AG09309 (cell line): ENCODE results near the gene FAM120A.

Source experiments
- DNase-seq: peaks from one replicate; pipeline ENCODE4 v3.0.0-alpha.2; 2010; ENCODE audit warnings: low read depth
- H3K4me3 ChIP-seq: 2 replicates; pipeline ENCODE4 v1.5.1; 2011; ENCODE audit warnings: mild to moderate bottlenecking, low read depth, low read length, moderate library complexity; ENCODE audit not compliant: control insufficient read depth
- CTCF ChIP-seq: IDR thresholded peaks from 2 replicates; pipeline ENCODE4 v1.5.1; 2011; ENCODE audit warnings: mild to moderate bottlenecking, low read depth, low read length, inconsistent platforms; ENCODE audit not compliant: insufficient read depth, control insufficient read depth; ENCODE audit errors: missing control alignments

The FAM120A gene

GRCh38 chr9:93513606-93514005, 62.1 kb downstream of the FAM120A start:
- TF ChIP-seq CTCF = no peak
- no peak overlapping the region for H3K4me3 ChIP-seq
- DNase-seq = no peak

GRCh38 chr9:93517331-93517730, 65.8 kb downstream of the FAM120A start:
- H3K4me3 ChIP-seq = no peak overlapping the region
- TF ChIP-seq CTCF = no peak
- no peak for DNase-seq

GRCh38 chr9:93520523-93520922, 69.0 kb downstream of the FAM120A start:
- no peak overlapping the region for H3K4me3 ChIP-seq
- DNase-seq = no peak
- no peak for TF ChIP-seq CTCF

- DNase-seq = no peak
- TF ChIP-seq CTCF = no peak
- no peak overlapping the region for H3K4me3 ChIP-seq
These were observed 71.3 kb downstream of the FAM120A start for GRCh38 chr9:93522736-93523135.

GRCh38 chr9:93523518-93524144, 72.1 kb downstream of the FAM120A start:
- no peak overlapping the region for H3K4me3 ChIP-seq
- no peak for TF ChIP-seq CTCF
- no peak for DNase-seq

- H3K4me3 ChIP-seq = no peak overlapping the region
- no peak for TF ChIP-seq CTCF
- no peak for DNase-seq
These were observed 74.0 kb downstream of the FAM120A start for GRCh38 chr9:93525476-93525875.

GRCh38 chr9:93531374-93531773, 79.9 kb downstream of the FAM120A start:
- DNase-seq = no peak
- TF ChIP-seq CTCF = no peak
- H3K4me3 ChIP-seq = no peak overlapping the region
